NCI-H345 (cell line): ENCODE results near the gene SRPRA.

Source experiments
- DNase-seq: peaks from one replicate; lab custom pipeline; 2025; lab: John Stamatoyannopoulos, UW

SRPRA gene

GRCh38 chr11:126229858-126230540, 38.7 kb downstream of the SRPRA start:
- DNase-seq = no peak

DNA sequence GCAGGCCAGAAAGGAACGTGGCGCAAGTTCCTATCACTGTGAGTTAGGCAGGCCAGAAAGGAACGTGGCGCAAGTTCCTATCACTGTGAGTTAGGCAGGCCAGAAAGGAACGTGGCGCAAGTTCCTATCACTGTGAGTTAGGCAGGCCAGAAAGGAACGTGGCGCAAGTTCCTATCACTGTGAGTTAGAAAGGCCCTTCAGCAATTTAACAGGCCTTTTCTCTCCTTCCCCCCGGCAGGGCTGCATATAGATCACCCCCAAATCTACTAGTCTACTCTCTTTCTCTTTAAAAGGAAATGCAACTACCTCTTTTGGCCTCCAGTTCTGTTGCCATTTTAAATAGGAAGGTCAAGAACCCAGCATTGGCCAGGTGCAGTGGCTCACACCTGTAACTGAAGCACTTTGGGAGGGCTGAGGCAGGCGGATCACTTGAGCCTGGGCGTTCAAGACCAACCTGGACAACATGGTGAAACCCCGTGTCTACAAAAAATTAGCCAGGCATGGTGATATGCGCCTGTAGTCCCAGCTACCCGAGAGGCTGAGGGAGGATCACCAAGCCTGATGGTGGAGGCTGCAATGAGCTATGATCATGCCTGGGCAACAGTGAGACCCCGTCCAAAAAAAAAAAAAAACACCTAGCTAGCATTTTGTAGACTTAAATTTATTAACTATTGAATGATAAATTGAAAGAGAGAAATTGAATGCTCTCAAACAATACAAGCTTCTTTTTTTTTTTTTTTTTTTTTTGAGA, 42.2 kb downstream of the SRPRA start:
- no peak for DNase-seq

DNA sequence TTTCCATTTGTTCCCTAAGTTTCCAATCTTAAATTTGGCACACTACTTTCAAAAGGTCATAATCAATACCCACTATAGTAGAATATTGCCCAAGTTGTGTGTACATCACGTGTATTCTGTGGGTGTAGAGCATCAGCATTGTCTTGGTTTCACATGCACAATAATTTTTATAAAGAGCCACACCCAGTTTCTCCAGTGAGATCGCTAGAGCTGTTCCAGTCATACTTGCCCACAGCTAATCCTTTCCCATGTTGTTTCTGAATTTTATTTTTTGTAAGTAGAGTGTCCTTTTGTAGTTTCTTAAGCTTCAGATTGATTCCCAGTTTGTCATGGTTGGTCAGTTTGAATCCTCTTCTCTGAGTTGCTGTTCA, 43.4 kb downstream of the SRPRA start:
- no peak for DNase-seq

GRCh38 chr11:126224647-126225294, 43.9 kb downstream of the SRPRA start:
- DNase-seq = no peak

DNA sequence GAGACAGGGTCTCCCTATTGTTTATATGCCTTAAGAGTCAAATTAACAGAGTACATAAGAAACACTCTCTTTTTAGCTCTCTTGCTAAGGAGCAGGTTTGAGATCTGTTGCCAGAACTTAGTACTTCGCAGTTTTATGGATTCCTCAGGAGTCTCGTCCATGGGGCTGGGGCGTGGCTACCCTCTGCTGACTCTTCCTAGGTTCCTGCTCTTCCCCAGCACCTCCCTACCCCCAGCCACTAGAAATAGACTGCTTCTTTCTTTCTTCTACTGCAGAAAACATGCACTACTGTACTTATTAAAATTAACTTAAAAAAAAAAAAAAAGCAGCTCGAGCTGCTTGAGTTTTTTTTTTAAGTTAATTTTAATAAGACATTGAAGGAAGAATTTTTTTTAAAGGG, 49.1 kb downstream of the SRPRA start:
- DNase-seq = no peak

GRCh38 chr11:126217491-126217890, 51.2 kb downstream of the SRPRA start:
- DNase-seq = no peak

DNA sequence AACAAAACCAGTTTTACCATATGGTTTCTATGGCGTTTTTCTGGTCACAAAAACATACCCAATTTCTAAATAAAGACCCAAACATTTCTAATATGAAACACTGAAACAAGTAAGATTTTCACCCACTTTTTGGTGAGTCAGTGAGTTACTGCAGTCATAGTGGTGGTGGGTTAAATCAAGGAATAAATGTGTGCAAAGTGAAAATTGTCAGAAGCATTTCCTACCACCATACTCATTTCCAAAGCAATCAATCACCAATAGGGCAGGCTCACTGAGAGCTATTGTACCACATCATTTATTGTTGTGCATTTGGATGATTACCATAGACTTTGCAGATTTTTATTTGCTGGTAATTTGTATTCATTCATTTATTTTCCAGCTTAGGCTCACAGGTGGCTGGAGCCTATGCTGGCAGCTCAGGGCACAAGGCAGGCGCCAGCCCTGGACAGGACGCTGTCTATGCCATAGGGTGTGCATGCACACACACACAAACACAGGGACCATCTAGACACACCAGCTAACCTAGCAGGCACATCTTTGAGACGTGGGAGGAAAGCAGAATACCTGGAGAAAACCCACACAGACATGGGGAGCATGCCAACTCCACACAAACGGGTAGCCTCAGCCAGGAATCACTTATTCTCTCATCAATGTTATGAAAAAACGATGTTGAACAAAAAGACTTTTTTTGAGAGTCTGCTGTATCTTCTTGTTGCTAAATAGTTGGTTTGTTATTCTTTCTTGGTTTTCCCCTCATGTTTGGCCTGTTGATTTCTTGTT, 52.0 kb downstream of the SRPRA start:
- DNase-seq = no peak

DNA sequence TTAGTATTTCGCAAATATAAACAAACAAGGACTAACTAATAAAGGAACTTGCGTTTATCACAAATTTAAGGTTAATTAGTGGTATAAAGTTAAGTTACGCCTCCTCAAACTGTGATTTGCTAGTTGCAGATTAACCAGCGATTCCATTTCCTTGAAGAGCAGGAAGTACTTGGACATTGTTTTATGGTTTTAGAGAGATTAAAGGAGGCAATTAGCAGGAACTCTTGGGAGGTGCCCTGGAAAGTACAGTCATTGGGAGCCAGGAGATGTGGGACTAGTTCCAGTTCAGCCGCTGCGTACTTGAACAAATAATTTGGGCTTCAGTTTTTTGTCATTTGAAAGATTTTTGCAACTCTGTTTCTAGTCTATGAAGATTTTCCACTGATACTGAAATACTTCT, 53.9 kb downstream of the SRPRA start:
- DNase-seq = no peak

- DNase-seq = no peak
Measured at GRCh38 chr11:126214441-126214840, 54.3 kb downstream of the SRPRA start.
